Fibroblast of lung (primary cell): ENCODE measurements around the gene FAM136A. TPM values are rescaled to one million over a fixed set of nuclear protein-coding genes. Genes with fewer than 3 reads are reported as not detected.

ENCODE experiments used
- DNase-seq, 2 donors: peaks; one replicate each; pipeline versions ENCODE4 v3.0.0 to v3.0.0-alpha.2; 2010; ENCODE audit warnings: low read depth in 2 of 2
- H2AFZ ChIP-seq: 2 replicates; pipeline ENCODE4 v1.5.1; 2012; ENCODE audit warnings: low read length, control low read depth, inconsistent platforms
- H3K27ac ChIP-seq: 2 replicates; pipeline ENCODE4 v1.5.1; 2011; ENCODE audit warnings: low read length, control low read depth; ENCODE audit not compliant: insufficient read depth
- H3K27me3 ChIP-seq: 2 replicates; pipeline ENCODE4 v1.5.1; 2011; ENCODE audit warnings: mild to moderate bottlenecking, low read length; ENCODE audit not compliant: control insufficient read depth, insufficient read depth
- H3K36me3 ChIP-seq: 2 replicates; pipeline ENCODE4 v1.5.1; 2011; ENCODE audit warnings: low read length; ENCODE audit not compliant: control insufficient read depth, insufficient read depth
- H3K4me1 ChIP-seq: 2 replicates; pipeline ENCODE4 v1.5.1; 2011; ENCODE audit warnings: low read length; ENCODE audit not compliant: control insufficient read depth, insufficient read depth; ENCODE audit errors: extremely low read depth
- H3K4me2 ChIP-seq: 2 replicates; pipeline ENCODE4 v1.5.1; 2011; ENCODE audit warnings: low read length, control low read depth; ENCODE audit not compliant: insufficient read depth; ENCODE audit errors: extremely low read depth
- H3K4me3 ChIP-seq, 4 experiments: fragments of 200-600 bp in 1 of 4; sonication (generic) in 1 of 4; replicated peaks in 1 of 4; 2 replicates each; pipeline ENCODE4 v1.5.1; 2011 to 2016; ENCODE audit warnings: low read length in 4 of 4, low read depth in 3 of 4, mild to moderate bottlenecking in 3 of 4, control low read depth in 2 of 4, inconsistent platforms in 1 of 4, mixed read lengths in 1 of 4; ENCODE audit not compliant: insufficient read depth in 1 of 4; ENCODE audit errors: control extremely low read depth in 1 of 4
- H3K79me2 ChIP-seq: 2 replicates; pipeline ENCODE4 v1.5.1; 2012; ENCODE audit warnings: mild to moderate bottlenecking, low read length, inconsistent platforms; ENCODE audit not compliant: control insufficient read depth, insufficient read depth
- H3K9ac ChIP-seq: 2 replicates; pipeline ENCODE4 v1.5.1; 2011; ENCODE audit warnings: mild to moderate bottlenecking, low read length, control low read depth; ENCODE audit not compliant: insufficient read depth
- H3K9me3 ChIP-seq: 2 replicates; pipeline ENCODE4 v1.5.1; 2012; ENCODE audit warnings: low read depth, low read length; ENCODE audit not compliant: control insufficient read depth, insufficient read depth
- H4K20me1 ChIP-seq: 2 replicates; pipeline ENCODE4 v1.5.1; 2011; ENCODE audit warnings: low read length; ENCODE audit not compliant: control insufficient read depth, insufficient read depth; ENCODE audit errors: extremely low read depth
- CTCF ChIP-seq, 2 donors: IDR thresholded peaks in 1 of 2; conservative IDR thresholded peaks in 1 of 2; 1 replicate in 1 of 2; 2 replicates in 1 of 2; pipeline ENCODE4 v1.5.1; 2011 to 2012; ENCODE audit warnings: low read length in 2 of 2, control low read depth in 1 of 2, inconsistent platforms in 1 of 2, low read depth in 1 of 2, mild to moderate bottlenecking in 1 of 2
- EZH2 ChIP-seq: IDR thresholded peaks from 2 replicates; pipeline ENCODE4 v1.5.1; 2012; ENCODE audit warnings: low read length, control low read depth, mild to moderate bottlenecking; ENCODE audit errors: missing control alignments
- polyA plus RNA-seq, 2 donors: library from polyadenylated mRNA; depleted of rRNA in 1 of 2; stranded (reverse) in 1 of 2; unstranded in 1 of 2; fragments of >200 nt; gene quantifications; 2 replicates each; pipeline ENCODE4 v1.2.1, GENCODE V29; 2011 to 2012; ENCODE audit warnings: missing spikeins in 1 of 2
- total RNA-seq: library from RNA; depleted of rRNA; stranded (reverse); fragments of >200 nt; gene quantifications from 2 replicates; pipeline ENCODE4 v1.2.1, GENCODE V29; 2014

The FAM136A gene
- total and polyA plus RNA-seq, 2 donors (not counting 1 experiment from before 2014, with no cell fraction given), result 15.7 to 31.2 TPM

DNA sequence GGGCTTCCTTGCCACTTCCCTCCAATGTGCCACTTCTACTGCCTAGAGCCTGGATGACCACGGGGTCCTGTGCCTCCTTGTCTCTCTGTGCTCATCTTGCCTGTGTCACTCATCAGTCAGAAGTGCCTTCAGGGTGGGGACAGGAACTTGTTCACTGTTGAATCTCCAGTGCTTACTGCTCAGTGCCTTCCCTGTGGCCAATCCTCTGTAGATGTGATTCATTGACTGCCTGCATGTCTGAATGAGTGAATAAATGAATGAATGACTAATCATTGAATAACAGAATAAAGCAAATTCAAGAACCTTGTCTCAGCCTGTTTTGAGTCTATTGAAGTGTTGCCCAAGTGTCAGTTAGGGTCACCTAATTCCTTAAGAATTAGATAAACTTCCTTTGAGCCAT lies 42.3 kb upstream of the FAM136A start:
- no peak overlapping the region for H2AFZ ChIP-seq
- H3K27ac ChIP-seq, result no peak overlapping the region
- H3K9ac ChIP-seq, result no peak overlapping the region
- no peaks in the 10 kb centered on the region for H4K20me1 ChIP-seq
- no peak overlapping the region for H3K4me3 ChIP-seq
- no peaks in the 10 kb centered on the region for H3K27me3 ChIP-seq
- peak in 1 of 2 donors; percentile 20 for DNase-seq
- H3K79me2 ChIP-seq, result no peaks in the 10 kb centered on the region
- H3K4me1 ChIP-seq, result no peaks in the 10 kb centered on the region
- TF ChIP-seq EZH2 (no peak), CTCF (conservative IDR thresholded peaks at IDR 0.05 in 1 of 2, IDR thresholded peaks at IDR 0.05 in 1 of 2; ENCODE audit: low read depth in 1 of 2, low read length in 2 of 2) (no peak)
- H3K36me3 ChIP-seq, result no peaks in the 10 kb centered on the region
- H3K9me3 ChIP-seq, result no peaks in the 10 kb centered on the region
- H3K4me2 ChIP-seq, result no peak overlapping the region

- no peak overlapping the region for H2AFZ ChIP-seq
- no peaks in the 10 kb centered on the region for H3K27me3 ChIP-seq
- no peaks in the 10 kb centered on the region for H3K9me3 ChIP-seq
- H3K4me3 ChIP-seq, result no peak overlapping the region
- no peak overlapping the region for H3K27ac ChIP-seq
- DNase-seq, result no peak
- TF ChIP-seq CTCF (conservative IDR thresholded peaks at IDR 0.05 in 1 of 2, IDR thresholded peaks at IDR 0.05 in 1 of 2; ENCODE audit: low read depth in 1 of 2, low read length in 2 of 2) (no peak), EZH2 (no peak)
- H3K4me1 ChIP-seq, result no peaks in the 10 kb centered on the region
- H3K79me2 ChIP-seq, result no peaks in the 10 kb centered on the region
- H3K36me3 ChIP-seq, result no peaks in the 10 kb centered on the region
- H3K9ac ChIP-seq, result no peak overlapping the region
- no peak overlapping the region for H3K4me2 ChIP-seq
- H4K20me1 ChIP-seq, result no peaks in the 10 kb centered on the region
These were observed 39.6 kb upstream of the FAM136A start for GRCh38 chr2:70341477-70341765.

GRCh38 chr2:70340761-70341476 lies 39.1 kb upstream of the FAM136A start:
- no peak overlapping the region for H2AFZ ChIP-seq
- TF ChIP-seq EZH2, result no peak
- TF ChIP-seq CTCF (conservative IDR thresholded peaks at IDR 0.05 in 1 of 2, IDR thresholded peaks at IDR 0.05 in 1 of 2; ENCODE audit: low read depth in 1 of 2, low read length in 2 of 2), result peak; percentile 77 to 81
- H3K9ac ChIP-seq, result no peak overlapping the region
- H3K4me3 ChIP-seq, result no peak overlapping the region
- no peak overlapping the region for H3K4me2 ChIP-seq
- no peak overlapping the region for H3K27ac ChIP-seq
- no peaks in the 10 kb centered on the region for H3K36me3 ChIP-seq
- no peaks in the 10 kb centered on the region for H3K4me1 ChIP-seq
- no peaks in the 10 kb centered on the region for H4K20me1 ChIP-seq
- no peaks in the 10 kb centered on the region for H3K9me3 ChIP-seq
- H3K79me2 ChIP-seq, result no peaks in the 10 kb centered on the region
- peak; percentile 20 to 40 for DNase-seq
- H3K27me3 ChIP-seq, result no peaks in the 10 kb centered on the region
